AG04449 (cell line): Measurements from ENCODE around the gene UBE2D3.
A peak's percentile ranks its signal among the peaks of the same experiment; 100 is the strongest.
"Not testable (repeated sequence)": the region's sequence is repeated elsewhere in the genome, so short reads cannot be mapped to it uniquely, and the experiment has no call there.

Experiments used
- CTCF ChIA-PET: fragments of 350-600 bp; formaldehyde crosslinking; extraction: SDS; loops from one replicate; lab custom pipeline; 2021; ENCODE audit warnings: antibody characterized with exemption; lab: Yijun Ruan, JAX
- POLR2A ChIA-PET: fragments of 400-600, 350-600 bp; formaldehyde crosslinking; extraction: SDS; loops from one replicate; lab custom pipeline; 2020; ENCODE audit warnings: antibody characterized with exemption, inconsistent platforms; lab: Yijun Ruan, JAX
- DNase-seq: peaks from one replicate; pipeline ENCODE4 v3.0.0-alpha.2; 2010; ENCODE audit warnings: low read depth, low spot score
- H3K4me3 ChIP-seq: 2 replicates; pipeline ENCODE4 v1.5.1; 2011; ENCODE audit warnings: low read depth, mild to moderate bottlenecking, control low read depth, low read length
- TF ChIP-seq, protein P1 (sequence below): IDR thresholded peaks from one replicate; pipeline ENCODE4 v1.5.1; 2011; ENCODE audit warnings: mild to moderate bottlenecking, moderate library complexity, low read length, control low read depth, inconsistent platforms; ENCODE audit not compliant: insufficient read depth; ENCODE audit errors: missing control alignments

UBE2D3 gene

GRCh38 chr4:102867278-102868152 lies 40.2 kb upstream of the UBE2D3 start:
- no peak for DNase-seq
- TF ChIP-seq, protein P1, sequence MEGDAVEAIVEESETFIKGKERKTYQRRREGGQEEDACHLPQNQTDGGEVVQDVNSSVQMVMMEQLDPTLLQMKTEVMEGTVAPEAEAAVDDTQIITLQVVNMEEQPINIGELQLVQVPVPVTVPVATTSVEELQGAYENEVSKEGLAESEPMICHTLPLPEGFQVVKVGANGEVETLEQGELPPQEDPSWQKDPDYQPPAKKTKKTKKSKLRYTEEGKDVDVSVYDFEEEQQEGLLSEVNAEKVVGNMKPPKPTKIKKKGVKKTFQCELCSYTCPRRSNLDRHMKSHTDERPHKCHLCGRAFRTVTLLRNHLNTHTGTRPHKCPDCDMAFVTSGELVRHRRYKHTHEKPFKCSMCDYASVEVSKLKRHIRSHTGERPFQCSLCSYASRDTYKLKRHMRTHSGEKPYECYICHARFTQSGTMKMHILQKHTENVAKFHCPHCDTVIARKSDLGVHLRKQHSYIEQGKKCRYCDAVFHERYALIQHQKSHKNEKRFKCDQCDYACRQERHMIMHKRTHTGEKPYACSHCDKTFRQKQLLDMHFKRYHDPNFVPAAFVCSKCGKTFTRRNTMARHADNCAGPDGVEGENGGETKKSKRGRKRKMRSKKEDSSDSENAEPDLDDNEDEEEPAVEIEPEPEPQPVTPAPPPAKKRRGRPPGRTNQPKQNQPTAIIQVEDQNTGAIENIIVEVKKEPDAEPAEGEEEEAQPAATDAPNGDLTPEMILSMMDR: no peak
- peak overlapping the region; percentile 81; the same call in 1 of the 2 replicates for H3K4me3 ChIP-seq
- POLR2A ChIA-PET: interaction anchor here (2.2 kb wide), 1 partner anchor 40 kb away, joined by 41 read pairs; the partner anchor contains the start of gene UBE2D3
- CTCF ChIA-PET: interaction anchor here (0.7 to 1.3 kb wide), 2 partner anchors 247 to 257 kb away, joined by 3 to 5 read pairs; no protein-coding TSS in a partner anchor

DNA sequence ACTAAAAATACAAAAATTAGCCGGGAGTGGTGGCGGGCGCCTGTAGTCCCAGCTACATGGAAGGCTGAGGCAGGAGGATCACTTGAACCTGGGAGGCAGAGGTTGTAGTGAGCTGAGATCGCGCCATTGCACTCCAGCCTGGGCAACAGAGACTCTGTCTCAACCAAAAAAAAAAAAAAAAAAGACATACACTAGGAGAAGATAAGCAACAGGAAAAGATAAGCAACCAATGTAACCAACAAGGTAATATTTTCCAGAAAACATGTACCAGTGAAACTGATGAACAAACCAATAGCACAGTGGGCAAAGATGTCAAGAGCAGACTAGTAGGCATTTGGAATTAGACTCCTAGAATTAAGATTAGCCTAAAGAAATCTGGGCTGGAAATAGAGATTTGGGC lies 38.0 kb upstream of the UBE2D3 start:
- POLR2A ChIA-PET, DNase-seq, H3K4me3 ChIP-seq, CTCF ChIA-PET: not testable (repeated sequence)

DNA sequence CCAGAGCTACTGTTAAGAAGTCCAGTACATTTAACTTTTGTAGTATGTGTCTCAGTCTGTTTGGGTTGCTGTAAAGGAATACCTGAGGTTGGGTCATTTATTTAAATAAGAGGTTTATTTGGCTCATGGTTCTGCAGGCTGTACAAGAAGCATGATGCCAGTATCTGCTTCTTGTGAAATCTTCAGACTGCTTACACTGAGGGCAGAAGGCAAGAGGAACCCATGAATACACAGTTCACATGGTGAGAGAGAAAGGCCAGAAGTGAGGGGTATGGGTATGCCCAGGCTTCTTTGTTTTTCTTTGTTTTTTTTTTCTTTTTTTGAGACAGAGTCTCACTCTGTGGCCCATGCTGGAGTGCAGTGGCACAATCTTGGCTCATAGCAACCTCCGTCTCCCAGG lies 35.4 kb upstream of the UBE2D3 start:
- no peak for DNase-seq
- TF ChIP-seq, protein P1: no peak
- no peak overlapping the region for H3K4me3 ChIP-seq
- CTCF ChIA-PET: no interaction called here
- POLR2A ChIA-PET: no interaction called here

- ChIA-PET CTCF (no interaction called here), POLR2A (no interaction called here)
- DNase-seq: no peak
- no peak overlapping the region for H3K4me3 ChIP-seq
- TF ChIP-seq, protein P1: no peak
These were observed 34.7 kb upstream of the UBE2D3 start for GRCh38 chr4:102862016-102862415.

- CTCF ChIA-PET: no interaction called here
- DNase-seq: no peak
- POLR2A ChIA-PET: no interaction called here
- TF ChIP-seq, protein P1: no peak
- H3K4me3 ChIP-seq: no peak overlapping the region
These were observed 33.4 kb upstream of the UBE2D3 start for GRCh38 chr4:102860611-102861324.

GRCh38 chr4:102858828-102859464 lies 31.6 kb upstream of the UBE2D3 start:
- CTCF ChIA-PET: no interaction called here
- POLR2A ChIA-PET: no interaction called here
- no peak overlapping the region for H3K4me3 ChIP-seq
- TF ChIP-seq, protein P1: no peak
- DNase-seq: no peak
